Caco-2 (cell line): ENCODE results near the gene YY1AP1. TPM values are rescaled to one million over a fixed set of nuclear protein-coding genes. Genes with fewer than 3 reads are reported as not detected.
A peak's percentile ranks its signal among the peaks of the same experiment; 100 is the strongest.

ENCODE experiments used
- BruUV-seq: library from RNA; stranded (reverse); fragments of 400-500 nt; replicated peaks from 2 replicates; lab custom pipeline; 2021; lab: Mats Ljungman, UMichigan
- CTCF ChIA-PET: fragments of 300-600 bp; sonication (Branson Sonifier 250); formaldehyde crosslinking; loops from one replicate; lab custom pipeline; 2022; ENCODE audit warnings: antibody characterized with exemption; lab: Charles Lee
- POLR2A ChIA-PET: fragments of 300-600 bp; sonication (Branson Sonifier 250); formaldehyde crosslinking; loops from one replicate; lab custom pipeline; 2022; ENCODE audit warnings: antibody characterized with exemption; lab: Charles Lee
- DNase-seq, 2 experiments: peaks; one replicate each; pipeline versions ENCODE4 v3.0.0 to v3.0.0-alpha.2; 2020 to 2022
- H3K27me3 ChIP-seq: replicated peaks from 2 replicates; pipeline ENCODE4 v1.6.0; 2011; ENCODE audit warnings: low read length; ENCODE audit not compliant: control insufficient read depth, insufficient read depth
- H3K36me3 ChIP-seq: 2 replicates; pipeline ENCODE4 v1.5.1; 2011; ENCODE audit warnings: low read length; ENCODE audit not compliant: control insufficient read depth, insufficient read depth
- H3K4me1 ChIP-seq: fragments of 250-450 bp; sonication (Bioruptor Pico); 2 replicates; pipeline ENCODE4 v1.5.1; 2020; ENCODE audit warnings: mild to moderate bottlenecking
- H3K4me3 ChIP-seq: 2 replicates; pipeline ENCODE4 v1.5.1; 2011; ENCODE audit warnings: low read depth, mild to moderate bottlenecking, control low read depth, low read length
- H3K9me3 ChIP-seq: fragments of 250-450 bp; sonication (Bioruptor Pico); 2 replicates; pipeline ENCODE4 v1.5.1; 2020; ENCODE audit warnings: mild to moderate bottlenecking, moderate library complexity
- H3K27ac Mint-ChIP-seq: one replicate; pipeline ENCODE4 v1.8.0; 2022; ENCODE audit warnings: mixed read lengths; ENCODE audit not compliant: unreplicated experiment
- H3K27me3 Mint-ChIP-seq: one replicate; pipeline ENCODE4 v1.8.0; 2022; ENCODE audit warnings: mixed read lengths; ENCODE audit not compliant: insufficient read depth, unreplicated experiment
- H3K36me3 Mint-ChIP-seq: one replicate; pipeline ENCODE4 v1.8.0; 2022; ENCODE audit warnings: mild to moderate bottlenecking, mixed read lengths; ENCODE audit not compliant: insufficient read depth, unreplicated experiment
- H3K4me1 Mint-ChIP-seq: one replicate; pipeline ENCODE4 v1.8.0; 2022; ENCODE audit warnings: low read depth, mixed read lengths; ENCODE audit not compliant: unreplicated experiment
- H3K4me3 Mint-ChIP-seq: one replicate; pipeline ENCODE4 v1.8.0; 2022; ENCODE audit warnings: mild to moderate bottlenecking, moderate library complexity, mixed read lengths; ENCODE audit not compliant: unreplicated experiment
- H3K9me3 Mint-ChIP-seq: one replicate; pipeline ENCODE4 v1.8.0; 2022; ENCODE audit warnings: mixed read lengths; ENCODE audit not compliant: unreplicated experiment
- CTCF ChIP-seq, 2 experiments: fragments of 200-600 bp in 1 of 2; IDR thresholded peaks; 1 replicate in 1 of 2; 2 replicates in 1 of 2; pipeline versions ENCODE4 v1.5.1 to v1.8.0; 2011 to 2022; ENCODE audit warnings: antibody characterized with exemption in 1 of 2, control low read depth in 1 of 2, inconsistent platforms in 1 of 2, low read depth in 1 of 2, low read length in 1 of 2, mild to moderate bottlenecking in 1 of 2, moderate library complexity in 1 of 2; ENCODE audit not compliant: insufficient read depth in 1 of 2, severe bottlenecking in 1 of 2, unreplicated experiment in 1 of 2
- intact Hi-C: fragments of 100-400 bp; cut with micrococcal nuclease; formaldehyde crosslinking; loops from one replicate; pipeline ENCODE4 v1.10.0; 2022; ENCODE audit not compliant: unreplicated experiment
- total RNA-seq: library from RNA; stranded (reverse); gene quantifications from 2 replicates; pipeline ENCODE4 v1.2.3, GENCODE V29; 2022

Gene YY1AP1
- total RNA-seq, 1 experiment from 2014 or later, result 63.0 TPM

GRCh38 chr1:155650231-155650757 is 38.3 kb downstream of the YY1AP1 start:
- Mint-ChIP-seq H3K27me3 (no peaks in the 10 kb centered on the region), H3K36me3 (no peaks in the 10 kb centered on the region), H3K4me3 (no peak overlapping the region), H3K4me1 (peaks cover 14% of the 10 kb centered on the region), H3K27ac (no peak overlapping the region), H3K9me3 (peaks cover 9% of the 10 kb centered on the region)
- Histone ChIP-seq H3K4me1 (peaks cover 12% of the 10 kb centered on the region), H3K36me3 (no peaks in the 10 kb centered on the region), H3K9me3 (peaks cover 10% of the 10 kb centered on the region; the same call in 1 of the 2 replicates), H3K4me3 (no peak overlapping the region), H3K27me3 (no peaks in the 10 kb centered on the region)
- no TSS peak for BruUV-seq
- intact Hi-C loops, result no loop called here
- ChIA-PET CTCF (no interaction called here), POLR2A (no interaction called here)
- no peak for TF ChIP-seq CTCF (IDR thresholded peaks at IDR 0.05; ENCODE audit: insufficient read depth in 1 of 2, low read depth in 1 of 2, low read length in 1 of 2, severe bottlenecking in 1 of 2, unreplicated experiment in 1 of 2)
- no peak for DNase-seq

- intact Hi-C loops, result no loop called here
- no peaks in the 10 kb centered on the region for H3K36me3 ChIP-seq
- no TSS peak for BruUV-seq
- H3K27ac Mint-ChIP-seq, result no peak overlapping the region
- ChIA-PET CTCF (no interaction called here), POLR2A (no interaction called here)
- peaks cover 12% of the 10 kb centered on the region for H3K4me1 ChIP-seq
- H3K9me3 Mint-ChIP-seq, result peaks cover 9% of the 10 kb centered on the region
- H3K4me3 ChIP-seq, result no peak overlapping the region
- no peak for TF ChIP-seq CTCF (IDR thresholded peaks at IDR 0.05; ENCODE audit: insufficient read depth in 1 of 2, low read depth in 1 of 2, low read length in 1 of 2, severe bottlenecking in 1 of 2, unreplicated experiment in 1 of 2)
- H3K9me3 ChIP-seq, result peaks cover 17% of the 10 kb centered on the region; the same call in 1 of the 2 replicates
- DNase-seq, result no peak
- H3K4me3 Mint-ChIP-seq, result no peak overlapping the region
- no peaks in the 10 kb centered on the region for H3K36me3 Mint-ChIP-seq
- H3K27me3 ChIP-seq, result no peaks in the 10 kb centered on the region
- H3K27me3 Mint-ChIP-seq, result no peaks in the 10 kb centered on the region
- H3K4me1 Mint-ChIP-seq, result peaks cover 14% of the 10 kb centered on the region
Measured at GRCh38 chr1:155649676-155650075, 38.9 kb downstream of the YY1AP1 start.

- H3K27me3 ChIP-seq, result no peaks in the 10 kb centered on the region
- POLR2A ChIA-PET, result no interaction called here
- Mint-ChIP-seq H3K4me1 (peaks cover 14% of the 10 kb centered on the region), H3K4me3 (no peak overlapping the region), H3K9me3 (peaks cover 9% of the 10 kb centered on the region), H3K36me3 (no peaks in the 10 kb centered on the region), H3K27ac (peak overlapping the region; percentile 61), H3K27me3 (no peaks in the 10 kb centered on the region)
- no peak overlapping the region for H3K4me3 ChIP-seq
- TF ChIP-seq CTCF (IDR thresholded peaks at IDR 0.05; ENCODE audit: insufficient read depth in 1 of 2, low read depth in 1 of 2, low read length in 1 of 2, severe bottlenecking in 1 of 2, unreplicated experiment in 1 of 2), result peak in 1 of 2 experiments; percentile 48
- DNase-seq, result peak; percentile 47 to 55
- H3K4me1 ChIP-seq, result peaks cover 12% of the 10 kb centered on the region
- peaks cover 28% of the 10 kb centered on the region for H3K9me3 ChIP-seq
- intact Hi-C loops, result no loop called here
- BruUV-seq, result no TSS peak
- CTCF ChIA-PET, result interaction anchor here (0.6 to 1.0 kb wide), 5 partner anchors 14 to 396 kb away, joined by 3 to 5 read pairs (median 4); no protein-coding TSS in a partner anchor
- no peaks in the 10 kb centered on the region for H3K36me3 ChIP-seq
Measured at GRCh38 chr1:155648207-155649147, 40.1 kb downstream of the YY1AP1 start.
